ENCODE results near the gene NEB. TPM values are rescaled to one million over a fixed set of nuclear protein-coding genes. Genes with fewer than 3 reads are reported as not detected.

Gene NEB
- polyA plus RNA-seq, 2 of the 4 experiments (the other 2 are of a cell fraction): 0.67 to 4.4 TPM

DNA sequence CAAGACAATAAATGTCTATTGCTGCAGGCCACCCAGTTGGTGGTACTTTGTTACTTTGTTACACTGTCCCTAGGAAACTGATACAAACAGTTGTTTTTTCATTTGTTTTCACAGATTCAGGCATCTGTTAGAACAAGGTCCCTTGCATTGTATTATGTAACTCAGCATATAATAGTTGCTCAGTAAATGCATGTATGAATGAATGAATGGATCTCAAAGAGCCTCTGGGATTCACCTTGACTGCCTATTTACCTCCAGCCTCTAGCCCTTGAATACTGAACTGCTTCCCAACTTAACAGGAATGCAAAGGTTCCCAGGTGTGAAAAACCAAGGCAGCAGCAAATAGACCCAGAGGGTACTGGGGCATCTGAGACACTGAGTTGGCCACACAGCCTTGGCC, 27.4 kb upstream of the NEB start (continued):
- no peak for TF ChIP-seq RARB (CRISPR knock-in tag; IDR thresholded peaks at IDR 0.05)

DNA sequence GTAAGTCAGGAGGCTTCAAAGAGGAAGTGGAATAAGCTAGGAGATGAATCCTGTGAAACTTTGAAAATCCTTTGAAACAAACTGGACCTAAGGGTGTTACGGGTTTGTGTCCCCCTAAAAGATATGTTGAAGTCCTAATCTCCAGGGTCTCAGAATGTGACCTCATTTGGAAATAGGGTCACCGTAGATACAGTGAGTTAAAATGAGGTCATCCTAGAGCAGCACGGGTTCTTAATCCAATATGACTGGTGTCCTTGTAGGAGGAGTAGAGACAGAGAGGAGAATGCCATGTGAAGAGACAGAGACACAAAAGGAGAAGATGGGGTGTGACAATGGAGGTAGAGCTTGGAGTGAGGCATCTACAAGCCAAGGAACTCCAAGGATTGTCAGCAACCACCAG, 26.9 kb upstream of the NEB start:
- 70% methylated on average over 3 of the region's 3 CpGs for WGBS (ENCODE audit: missing lambda C conversion rate)
- Histone ChIP-seq H3K4me1 (no peaks in the 10 kb centered on the region), H3K4me2 (no peak overlapping the region), H3K9me3 (no peaks in the 10 kb centered on the region), H3K27ac (no peak overlapping the region), H3K4me3 (no peak overlapping the region)
- FAIRE-seq (no peak), DNase-seq (ENCODE audit: low read depth in 1 of 2, low spot score in 1 of 2) (no peak), ATAC-seq (no peak)
- POLR2A ChIA-PET: no interaction called here
- CTCF ChIA-PET: no interaction called here
- no peak for TF ChIP-seq ZFP36 (IDR thresholded peaks at IDR 0.05; ENCODE audit: borderline replicate concordance, partially characterized antibody)
- TF ChIP-seq PHF8 (IDR thresholded peaks at IDR 0.05; ENCODE audit: borderline replicate concordance, low read depth): no peak
- TF ChIP-seq BCL3 (IDR thresholded peaks at IDR 0.05): no peak
- TF ChIP-seq EP300 (IDR thresholded peaks at IDR 0.05): no peak
- TF ChIP-seq HEYL (CRISPR knock-in tag; IDR thresholded peaks at IDR 0.05): no peak
- TF ChIP-seq EHF (CRISPR knock-in tag; IDR thresholded peaks at IDR 0.05): no peak
- no peak for TF ChIP-seq MAX (IDR thresholded peaks at IDR 0.05)
- no peak for TF ChIP-seq E2F6 (IDR thresholded peaks at IDR 0.05; ENCODE audit: borderline replicate concordance, low read depth)
- no peak for TF ChIP-seq CHD2 (IDR thresholded peaks at IDR 0.05; ENCODE audit: low read length, partially characterized antibody)

DNA sequence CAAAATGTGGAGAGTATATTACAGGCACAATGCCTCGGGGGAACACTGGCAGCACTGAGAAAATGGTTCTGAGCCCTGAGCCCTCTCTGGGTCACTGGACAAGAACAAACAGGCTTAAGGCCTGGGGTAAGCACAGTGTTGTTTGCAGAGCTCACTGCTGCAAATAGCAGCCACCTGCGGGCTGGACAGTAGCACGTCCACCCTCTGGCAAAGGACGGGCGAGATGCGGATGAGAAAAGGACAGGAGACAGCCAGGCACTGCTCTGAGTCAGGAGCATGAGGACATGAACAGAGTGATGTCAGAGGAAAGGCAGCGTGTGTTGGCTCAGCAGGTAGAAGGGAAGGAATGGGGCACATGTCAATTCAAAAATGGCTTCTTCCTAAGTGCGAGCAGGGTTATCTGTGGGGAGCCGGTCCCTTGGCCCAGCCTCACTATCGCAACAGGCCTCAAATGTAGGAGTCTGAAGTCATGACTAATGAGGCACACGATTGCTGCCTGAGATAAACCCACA, 25.9 kb upstream of the NEB start:
- ChIA-PET POLR2A (no interaction called here), CTCF (no interaction called here)
- H3K4me2 ChIP-seq: no peak overlapping the region
- TF ChIP-seq HOXB5 (CRISPR knock-in tag; IDR thresholded peaks at IDR 0.05): no peak
- TF ChIP-seq, protein P1, sequence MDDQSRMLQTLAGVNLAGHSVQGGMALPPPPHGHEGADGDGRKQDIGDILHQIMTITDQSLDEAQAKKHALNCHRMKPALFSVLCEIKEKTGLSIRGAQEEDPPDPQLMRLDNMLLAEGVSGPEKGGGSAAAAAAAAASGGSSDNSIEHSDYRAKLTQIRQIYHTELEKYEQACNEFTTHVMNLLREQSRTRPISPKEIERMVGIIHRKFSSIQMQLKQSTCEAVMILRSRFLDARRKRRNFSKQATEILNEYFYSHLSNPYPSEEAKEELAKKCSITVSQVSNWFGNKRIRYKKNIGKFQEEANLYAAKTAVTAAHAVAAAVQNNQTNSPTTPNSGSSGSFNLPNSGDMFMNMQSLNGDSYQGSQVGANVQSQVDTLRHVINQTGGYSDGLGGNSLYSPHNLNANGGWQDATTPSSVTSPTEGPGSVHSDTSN (IDR thresholded peaks at IDR 0.05): no peak
- TF ChIP-seq CHD2 (IDR thresholded peaks at IDR 0.05; ENCODE audit: low read length, partially characterized antibody): no peak
- TF ChIP-seq EHF (CRISPR knock-in tag; IDR thresholded peaks at IDR 0.05): no peak
- TF ChIP-seq MYC (IDR thresholded peaks at IDR 0.05; ENCODE audit: borderline replicate concordance, low read length): no peak
- no peak for TF ChIP-seq HEYL (CRISPR knock-in tag; IDR thresholded peaks at IDR 0.05)
- no peak for TF ChIP-seq NR3C1 (IDR thresholded peaks at IDR 0.05)
- TF ChIP-seq, protein P2, sequence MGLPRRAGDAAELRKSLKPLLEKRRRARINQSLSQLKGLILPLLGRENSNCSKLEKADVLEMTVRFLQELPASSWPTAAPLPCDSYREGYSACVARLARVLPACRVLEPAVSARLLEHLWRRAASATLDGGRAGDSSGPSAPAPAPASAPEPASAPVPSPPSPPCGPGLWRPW (IDR thresholded peaks at IDR 0.05): no peak
- TF ChIP-seq ZC3H11A (IDR thresholded peaks at IDR 0.05): no peak
- TF ChIP-seq RFX5 (IDR thresholded peaks at IDR 0.05): no peak
- TF ChIP-seq KDM5A (IDR thresholded peaks at IDR 0.05): no peak
- no peak for TF ChIP-seq TFCP2L1 (CRISPR knock-in tag; IDR thresholded peaks at IDR 0.05)
- TF ChIP-seq POLR2AphosphoS2 (conservative IDR thresholded peaks at IDR 0.05; ENCODE audit: low read length): no peak
- TF ChIP-seq POLR2A (IDR thresholded peaks at IDR 0.05; ENCODE audit: low read length): no peak
- TF ChIP-seq JUNB (IDR thresholded peaks at IDR 0.05): no peak
- no peak for TF ChIP-seq HOXA7 (CRISPR knock-in tag; IDR thresholded peaks at IDR 0.05)
- no peak for TF ChIP-seq RARB (CRISPR knock-in tag; IDR thresholded peaks at IDR 0.05)
- no peak for TF ChIP-seq E2F6 (IDR thresholded peaks at IDR 0.05; ENCODE audit: borderline replicate concordance, low read depth)
- no peak for TF ChIP-seq KDM1A (IDR thresholded peaks at IDR 0.05; ENCODE audit: low read depth)
- DNase-seq (ENCODE audit: low read depth in 1 of 2, low spot score in 1 of 2): no peak
- H3K9me3 ChIP-seq: no peaks in the 10 kb centered on the region
- WGBS (ENCODE audit: missing lambda C conversion rate): 85% methylated on average over 10 of the region's 11 CpGs
- H3K4me3 ChIP-seq: no peak overlapping the region
- no peak overlapping the region for H3K27ac ChIP-seq
- ATAC-seq: peak in 1 of 2 experiments; percentile 39; a peak in 1 of 6 replicates
- no peaks in the 10 kb centered on the region for H3K4me1 ChIP-seq
- no peak for FAIRE-seq
